Right lobe of liver (tissue), 4 donors: ENCODE results near the gene TNIK.

ENCODE experiments used
- CTCF ChIP-seq, 4 donors: fragments of 200-600 bp in 3 of 4; fragments of 450-650 bp in 1 of 4; IDR thresholded peaks; one replicate each; pipeline versions ENCODE4 v1.5.1 to v1.8.0; 2016 to 2022; ENCODE audit warnings: antibody characterized with exemption in 4 of 4, mild to moderate bottlenecking in 2 of 4
- POLR2A ChIP-seq: fragments of 450-650 bp; IDR thresholded peaks from one replicate; pipeline ENCODE4 v1.6.1; 2017; ENCODE audit warnings: antibody characterized with exemption, mild to moderate bottlenecking
- donor health status: DM: no; HTN: no; CAD: no.
- donor health status: DM: no; HTN: no; CAD: no.
- donor health status: DM: no; HTN: yes; CAD: no.

GRCh38 chr3:171504376-171504775, 44.2 kb upstream of the TNIK start:
- no peak for TF ChIP-seq POLR2A
- TF ChIP-seq CTCF (IDR thresholded peaks at IDR 0.05), result no peak
